Measurements from ENCODE around the gene ODF2L. TPM values are rescaled to one million over a fixed set of nuclear protein-coding genes. Genes with fewer than 3 reads are reported as not detected.

Gene ODF2L
- total and polyA plus RNA-seq, 2 of the 4 experiments (the other 2 are of a cell fraction), result 10.4 to 12.3 TPM

- no peak overlapping the region for H2BK20ac ChIP-seq (ENCODE audit: low read depth, low read length)
- dilution Hi-C loops (cut with HindIII; ENCODE audit: low sequenced_read_pairs, unreplicated experiment), result no loop called here
- no peak overlapping the region for H3K56ac ChIP-seq (ENCODE audit: extremely low read depth, insufficient read depth, low read length)
- H3K9me3 ChIP-seq (ENCODE audit: control insufficient read depth, insufficient read depth, low read length), result peaks cover 3% of the 10 kb centered on the region; the same call in 1 of the 2 replicates
- ChIA-PET POLR2A (ENCODE audit: unreplicated experiment) (no interaction called here), CTCF (interaction anchor here (0.6 kb wide), 1 partner anchor 136 kb away, joined by 3 read pairs; no protein-coding TSS in a partner anchor)
- ATAC-seq (ENCODE audit: low read depth) (no peak), DNase-seq (no peak)
- H4K91ac ChIP-seq (ENCODE audit: insufficient read depth, low read depth, low read length), result no peak overlapping the region
- no peaks in the 10 kb centered on the region for H4K20me1 ChIP-seq (ENCODE audit: insufficient read depth, low read length)
- 100% methylated on average over 1 of the region's 1 CpG; no CpG with 5 or more reads in 1 of the 2 experiments for WGBS, 2 experiments (ENCODE audit: extremely low coverage in 2 of 2, insufficient read length in 1 of 2)
- no peak overlapping the region for H4K5ac ChIP-seq (ENCODE audit: low read depth, low read length)
- no peak overlapping the region for H2AFZ ChIP-seq (replicated peaks; ENCODE audit: low read length, poor library complexity)
- no peak overlapping the region for H4K8ac ChIP-seq (ENCODE audit: low read depth in 2 of 2, low read length in 2 of 2)
- no peak overlapping the region for H3K27ac ChIP-seq (ENCODE audit: insufficient read depth, low read length)
- H2BK15ac ChIP-seq (ENCODE audit: low read depth, low read length), result no peak overlapping the region
- H3K4ac ChIP-seq (ENCODE audit: low read depth, low read length), result no peak overlapping the region
- H2BK5ac ChIP-seq (ENCODE audit: low read depth, low read length, poor library complexity, severe bottlenecking), result no peak overlapping the region
- in situ Hi-C loops (cut with MboI; ENCODE audit: low sequenced_read_pairs), result loop anchor here (25.0 kb wide), 2 partner anchors 585 to 710 kb away; no protein-coding TSS in a partner anchor
- intact Hi-C loops (cut with micrococcal nuclease), result no loop called here
- no peak overlapping the region for H3K4me3 ChIP-seq (ENCODE audit: insufficient read depth, low read depth, low read length)
- H3K36me3 ChIP-seq (ENCODE audit: control insufficient read depth, insufficient read depth, low read length), result peaks cover 6% of the 10 kb centered on the region
- no peaks in the 10 kb centered on the region for H3K27me3 ChIP-seq (ENCODE audit: control insufficient read depth, insufficient read depth, low read length)
- no peak overlapping the region for H2AK5ac ChIP-seq (ENCODE audit: low read depth, low read length)
- H3K18ac ChIP-seq (ENCODE audit: low read depth, low read length), result no peak overlapping the region
- no peak overlapping the region for H2BK120ac ChIP-seq (ENCODE audit: low read depth, low read length)
- H3K79me1 ChIP-seq (ENCODE audit: low read depth in 1 of 2, low read length in 2 of 2), result no peaks in the 10 kb centered on the region; a peak in 1 of 4 replicates
- no peak overlapping the region for H3K4me2 ChIP-seq (ENCODE audit: low read depth, low read length)
- no peaks in the 10 kb centered on the region for H3K4me1 ChIP-seq (ENCODE audit: control insufficient read depth, insufficient read depth, low read length)
- H3K9ac ChIP-seq (ENCODE audit: low read depth, low read length), result no peak overlapping the region
- no peaks in the 10 kb centered on the region for H3K9me1 ChIP-seq (ENCODE audit: insufficient read depth, low read length)
- H3K14ac ChIP-seq (replicated peaks; ENCODE audit: low read depth, low read length), result no peak overlapping the region
- BruUV-seq (replicated peaks), result no TSS peak
- no peak overlapping the region for H2AK9ac ChIP-seq (replicated peaks; ENCODE audit: low read depth, low read length, poor library complexity)
- TF ChIP-seq CTCF (conservative IDR thresholded peaks at IDR 0.05; ENCODE audit: low read depth, low read length) (no peak), NFE2L2 (IDR thresholded peaks at IDR 0.05; ENCODE audit: low read depth, low read length) (no peak), BHLHE40 (IDR thresholded peaks at IDR 0.05; ENCODE audit: low read depth, low read length) (no peak)
- H3K23ac ChIP-seq (ENCODE audit: low read depth, low read length), result no peak overlapping the region
These were observed 18.8 kb downstream of the ODF2L start for GRCh38 chr1:86377341-86377740.

All from IMR-90 (cell line).